Stimulated activated CD8-positive, alpha-beta memory T cell treated with anti-CD3 and anti-CD28 coated beads, Interleukin-15, amount 100 ng/mL, for 1 hour (primary cell): ENCODE results near the gene NME7.
"Not testable (repeated sequence)": the region's sequence is repeated elsewhere in the genome, so short reads cannot be mapped to it uniquely, and the experiment has no call there.

Experiments
- DNase-seq: peaks from one replicate; pipeline ENCODE4 v3.0.0-alpha.2; 2020; ENCODE audit warnings: low read depth

Gene NME7

GRCh38 chr1:169305356-169305755 is 62.2 kb downstream of the NME7 start:
- DNase-seq = no peak

GRCh38 chr1:169300854-169301253 is 66.7 kb downstream of the NME7 start:
- no peak for DNase-seq

GRCh38 chr1:169298441-169298840 is 69.2 kb downstream of the NME7 start:
- DNase-seq = no peak

DNA sequence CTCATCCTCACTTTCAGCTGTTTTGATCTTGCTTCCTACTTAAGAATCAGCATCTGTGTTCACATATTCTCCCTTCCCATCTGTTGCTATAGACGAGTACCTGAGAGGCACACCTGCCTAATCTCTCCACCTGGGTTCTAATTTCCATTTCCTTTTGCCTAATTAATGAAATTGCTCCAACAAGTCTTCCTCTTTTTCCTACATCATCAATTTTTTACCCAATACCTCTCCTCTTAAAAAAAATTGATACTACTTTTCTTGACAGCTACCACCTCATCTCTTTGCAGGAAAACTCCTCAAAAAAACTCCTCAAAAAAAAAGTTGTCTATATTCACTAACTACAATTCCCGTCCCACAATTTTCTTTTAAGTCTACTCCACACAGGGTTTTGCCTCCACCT is 71.8 kb downstream of the NME7 start:
- no peak for DNase-seq

- DNase-seq = no peak
Measured at GRCh38 chr1:169295425-169295824, 72.2 kb downstream of the NME7 start.

GRCh38 chr1:169289016-169289415 is 78.6 kb downstream of the NME7 start:
- no peak for DNase-seq

DNA sequence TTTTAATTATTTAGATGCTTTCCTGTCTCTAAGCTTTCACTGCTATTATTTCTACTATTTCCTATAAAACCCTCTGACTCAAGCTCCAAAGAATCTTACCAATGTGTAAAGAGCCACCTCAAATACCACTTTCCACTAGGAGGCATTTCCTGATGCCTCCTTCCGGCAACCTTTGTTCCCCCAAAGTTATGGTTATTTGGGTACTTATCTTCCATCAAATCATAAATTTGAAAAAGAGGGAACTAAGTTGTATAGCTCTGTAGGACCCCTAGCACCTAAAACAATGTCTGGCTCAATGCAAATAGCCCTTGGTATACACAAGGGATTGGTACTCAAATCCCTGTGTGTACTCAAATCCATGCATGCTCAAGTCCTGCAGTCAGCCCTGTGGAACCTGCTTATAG is 79.6 kb downstream of the NME7 start:
- no peak for DNase-seq

- no peak for DNase-seq
Measured at GRCh38 chr1:169287280-169287679, 80.3 kb downstream of the NME7 start.

- not testable (repeated sequence) for DNase-seq
Measured at GRCh38 chr1:169281562-169281961, 86.0 kb downstream of the NME7 start.

- no peak for DNase-seq
Measured at GRCh38 chr1:169271098-169271497, 96.5 kb downstream of the NME7 start.

- DNase-seq = no peak
Measured at GRCh38 chr1:169266133-169266532, 101.5 kb downstream of the NME7 start.

GRCh38 chr1:169263059-169263458 is 104.5 kb downstream of the NME7 start:
- no peak for DNase-seq

GRCh38 chr1:169261884-169262283 is 105.7 kb downstream of the NME7 start:
- no peak for DNase-seq

DNA sequence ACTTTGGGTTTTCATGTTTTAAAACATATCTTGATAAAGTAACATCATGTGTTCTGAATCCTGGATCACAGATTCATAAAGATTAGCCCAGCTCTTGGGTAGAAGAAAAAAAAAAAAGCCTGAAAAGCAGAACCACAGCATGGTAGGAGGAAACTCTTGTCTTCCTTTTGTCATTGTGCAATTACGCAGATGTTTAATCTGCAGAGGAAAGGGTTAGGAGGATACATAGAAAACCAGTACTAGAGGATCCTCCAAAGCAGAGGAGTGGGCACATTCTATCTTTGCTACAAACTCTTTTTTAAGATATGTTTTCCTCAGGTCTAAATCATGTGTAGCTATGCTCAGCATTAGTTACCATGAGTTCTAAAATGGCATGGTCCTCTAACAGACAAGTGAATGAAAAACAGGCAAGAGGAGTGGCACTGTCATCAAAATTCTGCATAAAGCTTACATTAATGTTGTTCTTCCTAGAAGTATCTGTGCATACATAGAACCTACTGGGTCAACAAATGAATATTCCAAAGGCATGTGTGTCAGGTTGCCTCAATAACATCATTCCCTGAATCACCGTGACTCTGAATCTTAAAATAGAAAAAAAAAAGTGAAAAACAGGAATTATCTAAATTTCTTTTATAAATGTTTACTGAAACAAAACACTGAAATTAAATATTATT is 107.0 kb downstream of the NME7 start:
- no peak for DNase-seq

GRCh38 chr1:169259816-169260215 is 107.8 kb downstream of the NME7 start:
- no peak for DNase-seq

- no peak for DNase-seq
Measured at GRCh38 chr1:169250795-169251194, 116.8 kb downstream of the NME7 start.

- no peak for DNase-seq
Measured at GRCh38 chr1:169250022-169250421, 117.6 kb downstream of the NME7 start.

GRCh38 chr1:169249611-169250010 is 118.0 kb downstream of the NME7 start:
- no peak for DNase-seq

- DNase-seq = no peak
Measured at GRCh38 chr1:169245706-169246105, 121.9 kb downstream of the NME7 start.

DNA sequence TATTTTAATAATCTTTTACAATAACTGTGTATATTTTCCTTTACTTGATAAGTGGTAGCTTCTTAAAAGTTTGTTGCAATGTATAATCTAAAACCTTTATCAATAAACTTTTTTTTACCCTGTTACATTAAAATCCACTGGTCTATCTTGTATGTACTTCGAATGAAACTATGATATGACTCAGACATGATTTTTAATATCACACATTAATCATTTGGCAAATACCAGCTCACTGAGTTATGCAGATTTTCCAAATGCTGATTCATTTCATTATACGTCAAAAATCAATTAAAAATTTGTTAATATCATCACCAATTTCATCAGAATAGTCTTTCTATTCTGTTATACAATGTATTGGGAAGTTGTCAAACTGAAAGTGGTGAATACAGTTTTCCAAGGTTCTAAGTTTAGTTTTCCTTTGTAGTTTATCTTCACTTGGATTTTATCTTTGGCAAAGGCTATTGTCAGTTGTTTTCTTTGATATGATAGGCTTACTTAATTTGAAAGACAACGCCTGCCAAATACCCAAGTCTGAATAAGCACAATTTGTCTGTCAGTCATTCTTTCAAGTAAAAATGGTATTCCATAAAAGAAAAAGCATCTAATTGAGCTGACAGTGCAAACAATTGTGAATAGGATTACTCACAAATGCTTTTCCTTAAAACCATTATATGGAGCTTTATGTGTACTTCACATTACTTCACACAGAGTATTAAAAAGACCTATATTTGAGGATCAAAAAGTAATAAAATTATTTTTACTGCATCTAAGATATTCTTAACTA is 127.0 kb downstream of the NME7 start:
- DNase-seq = no peak

DNA sequence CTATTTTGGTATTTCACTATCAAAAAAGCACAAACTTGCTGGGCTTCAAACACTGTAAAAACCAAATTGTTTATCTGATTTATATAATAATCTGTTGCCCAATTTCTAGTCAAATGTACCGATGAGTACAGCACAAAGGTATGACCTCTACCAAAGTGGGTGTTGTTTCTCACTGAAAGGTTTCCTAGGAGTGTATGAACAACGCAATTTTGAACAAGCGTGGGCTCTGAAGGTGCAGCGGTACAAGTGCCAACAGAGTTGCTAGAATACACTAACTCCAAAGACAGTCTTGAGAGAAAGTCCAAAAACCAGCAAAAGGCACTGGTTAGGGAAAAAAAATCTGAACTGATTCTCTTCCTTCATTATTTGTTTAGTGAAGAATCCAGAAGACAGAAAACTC is 130.7 kb downstream of the NME7 start:
- DNase-seq = no peak

GRCh38 chr1:169236143-169236542 is 131.5 kb downstream of the NME7 start:
- DNase-seq = no peak

GRCh38 chr1:169235568-169235967 is 132.0 kb downstream of the NME7 start:
- no peak for DNase-seq

GRCh38 chr1:169234780-169235179 is 132.8 kb downstream of the NME7 start:
- no peak for DNase-seq
